Nephron progenitor cell (in vitro differentiated cells): Measurements from ENCODE around the gene GPR171.

Experiments used
- DNase-seq: peaks from one replicate; pipeline ENCODE4 v3.0.0; 2021
- H3K27ac Mint-ChIP-seq: 2 replicates; pipeline ENCODE4 v1.8.0; 2021; ENCODE audit warnings: mild to moderate bottlenecking, moderate library complexity, mixed read lengths
- H3K27me3 Mint-ChIP-seq: 2 replicates; pipeline ENCODE4 v1.8.0; 2021; ENCODE audit warnings: mild to moderate bottlenecking, low read depth, mixed read lengths; ENCODE audit not compliant: poor library complexity
- H3K36me3 Mint-ChIP-seq: 2 replicates; pipeline ENCODE4 v1.8.0; 2021; ENCODE audit warnings: low read depth, mixed read lengths
- H3K4me1 Mint-ChIP-seq: 2 replicates; pipeline ENCODE4 v1.8.0; 2021; ENCODE audit warnings: mixed read lengths
- H3K4me3 Mint-ChIP-seq: 2 replicates; pipeline ENCODE4 v1.8.0; 2021; ENCODE audit warnings: mild to moderate bottlenecking, moderate library complexity, mixed read lengths
- H3K9me3 Mint-ChIP-seq: 2 replicates; pipeline ENCODE4 v1.8.0; 2021; ENCODE audit warnings: mild to moderate bottlenecking, moderate library complexity, mixed read lengths
- TF ChIP-seq, protein P1 (sequence below): fragments of 200-600 bp; sonication (generic); IDR thresholded peaks from 2 replicates; pipeline ENCODE4 v1.5.0; 2021; ENCODE audit warnings: antibody characterized with exemption

Gene GPR171

DNA sequence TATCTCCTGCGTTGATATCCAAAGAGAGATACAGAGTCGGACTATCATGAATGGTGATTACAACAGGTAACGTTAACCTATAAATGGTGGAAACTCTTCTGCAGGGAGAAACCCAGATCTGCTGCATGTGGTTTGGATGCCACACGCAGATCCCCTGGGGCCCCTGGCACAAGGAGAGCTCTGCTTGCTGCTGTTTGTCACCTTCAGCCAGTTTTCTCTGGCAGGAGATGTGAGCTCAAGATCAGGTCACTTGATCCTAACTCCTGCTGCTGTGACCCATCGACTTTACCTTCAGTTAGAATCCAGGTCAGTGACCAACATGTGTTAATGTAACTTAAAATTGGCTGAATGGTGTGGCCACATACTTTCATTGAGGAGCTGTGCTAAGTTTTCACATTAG, 23.8 kb upstream of the GPR171 start:
- no peak for DNase-seq
- Mint-ChIP-seq H3K9me3 (peaks cover 12% of the 10 kb centered on the region), H3K4me1 (peaks cover 49% of the 10 kb centered on the region), H3K36me3 (peaks cover 30% of the 10 kb centered on the region), H3K4me3 (no peak overlapping the region), H3K27me3 (peaks cover under 1% of the 10 kb centered on the region), H3K27ac (no peak overlapping the region)
- TF ChIP-seq, protein P1, sequence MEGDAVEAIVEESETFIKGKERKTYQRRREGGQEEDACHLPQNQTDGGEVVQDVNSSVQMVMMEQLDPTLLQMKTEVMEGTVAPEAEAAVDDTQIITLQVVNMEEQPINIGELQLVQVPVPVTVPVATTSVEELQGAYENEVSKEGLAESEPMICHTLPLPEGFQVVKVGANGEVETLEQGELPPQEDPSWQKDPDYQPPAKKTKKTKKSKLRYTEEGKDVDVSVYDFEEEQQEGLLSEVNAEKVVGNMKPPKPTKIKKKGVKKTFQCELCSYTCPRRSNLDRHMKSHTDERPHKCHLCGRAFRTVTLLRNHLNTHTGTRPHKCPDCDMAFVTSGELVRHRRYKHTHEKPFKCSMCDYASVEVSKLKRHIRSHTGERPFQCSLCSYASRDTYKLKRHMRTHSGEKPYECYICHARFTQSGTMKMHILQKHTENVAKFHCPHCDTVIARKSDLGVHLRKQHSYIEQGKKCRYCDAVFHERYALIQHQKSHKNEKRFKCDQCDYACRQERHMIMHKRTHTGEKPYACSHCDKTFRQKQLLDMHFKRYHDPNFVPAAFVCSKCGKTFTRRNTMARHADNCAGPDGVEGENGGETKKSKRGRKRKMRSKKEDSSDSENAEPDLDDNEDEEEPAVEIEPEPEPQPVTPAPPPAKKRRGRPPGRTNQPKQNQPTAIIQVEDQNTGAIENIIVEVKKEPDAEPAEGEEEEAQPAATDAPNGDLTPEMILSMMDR: no peak

DNA sequence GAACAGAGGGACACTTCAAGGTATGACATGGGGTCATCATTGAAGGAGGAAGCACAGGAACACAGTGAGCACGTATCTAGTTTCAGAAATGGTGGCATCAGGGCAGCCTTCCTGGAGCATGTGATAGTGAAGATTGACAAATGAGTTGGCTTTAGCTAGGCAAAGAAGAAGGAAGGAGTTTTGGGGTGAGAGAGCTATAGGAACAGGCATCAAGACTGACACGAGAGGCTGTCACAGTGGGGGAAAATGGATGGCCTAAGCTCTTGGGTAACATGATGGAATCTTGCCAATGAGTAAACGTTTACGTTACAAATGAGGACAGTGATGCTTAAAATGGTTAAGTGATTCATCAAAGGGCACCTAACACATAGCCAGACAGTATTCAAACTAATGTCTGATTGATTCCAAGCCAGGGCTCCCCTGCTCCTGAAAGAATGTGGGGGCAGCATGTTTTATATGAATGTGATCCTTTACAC, 23.1 kb upstream of the GPR171 start:
- no peak for DNase-seq
- H3K9me3 Mint-ChIP-seq: peaks cover 18% of the 10 kb centered on the region
- TF ChIP-seq, protein P1: no peak
- no peak overlapping the region for H3K4me3 Mint-ChIP-seq
- peaks cover 49% of the 10 kb centered on the region for H3K4me1 Mint-ChIP-seq
- H3K27ac Mint-ChIP-seq: peak overlapping the region; percentile 11
- H3K36me3 Mint-ChIP-seq: peaks cover 30% of the 10 kb centered on the region
- peaks cover 4% of the 10 kb centered on the region for H3K27me3 Mint-ChIP-seq

DNA sequence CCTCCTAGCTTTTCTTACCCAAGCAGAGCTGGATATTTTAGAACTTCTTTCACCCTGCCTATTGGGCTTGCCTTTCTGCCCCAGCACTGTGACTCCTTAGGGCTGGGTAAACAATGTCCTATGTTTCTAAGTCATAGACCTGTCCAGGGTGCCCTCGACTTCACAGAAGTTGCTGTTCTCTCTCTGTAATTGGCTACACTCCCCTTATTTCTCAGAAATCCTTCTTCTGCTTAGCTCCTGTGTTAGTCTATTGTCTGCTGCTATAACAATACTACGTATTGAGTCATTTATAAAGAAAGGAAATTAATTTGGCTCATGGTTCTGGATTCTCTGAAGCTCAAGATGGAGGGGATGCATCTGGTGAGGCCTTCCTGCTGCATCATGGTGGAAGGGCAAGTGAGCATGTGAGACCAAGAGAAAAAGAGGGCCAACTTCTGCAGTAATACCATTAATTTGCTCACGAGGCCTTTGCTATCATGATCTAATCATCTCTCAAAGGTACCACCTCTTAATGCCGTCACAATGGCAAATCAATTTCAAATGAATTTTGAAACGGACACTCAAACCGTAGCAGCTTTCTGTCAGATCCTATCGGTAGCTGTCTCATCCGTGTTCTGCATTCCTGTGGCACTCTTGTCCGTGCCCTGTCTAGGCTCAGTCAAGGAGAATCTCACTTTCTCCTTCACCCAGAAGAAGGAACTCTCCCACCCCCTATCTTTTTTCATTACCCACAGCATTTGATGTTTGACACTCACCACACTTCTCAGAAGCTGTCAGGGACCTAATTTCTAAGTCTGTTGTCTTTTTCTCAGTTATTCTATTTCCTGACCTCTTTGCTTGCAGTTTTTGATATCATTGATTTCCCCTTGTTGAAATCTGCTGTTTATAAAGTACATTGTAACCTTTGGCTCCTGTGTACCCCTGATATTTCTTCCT, 22.3 kb upstream of the GPR171 start:
- Mint-ChIP-seq H3K4me3 (no peak overlapping the region), H3K27me3 (peaks cover 7% of the 10 kb centered on the region), H3K4me1 (peaks cover 44% of the 10 kb centered on the region), H3K27ac (peak overlapping the region; percentile 19), H3K9me3 (peaks cover 26% of the 10 kb centered on the region), H3K36me3 (peaks cover 31% of the 10 kb centered on the region)
- TF ChIP-seq, protein P1: no peak
- DNase-seq: no peak

DNA sequence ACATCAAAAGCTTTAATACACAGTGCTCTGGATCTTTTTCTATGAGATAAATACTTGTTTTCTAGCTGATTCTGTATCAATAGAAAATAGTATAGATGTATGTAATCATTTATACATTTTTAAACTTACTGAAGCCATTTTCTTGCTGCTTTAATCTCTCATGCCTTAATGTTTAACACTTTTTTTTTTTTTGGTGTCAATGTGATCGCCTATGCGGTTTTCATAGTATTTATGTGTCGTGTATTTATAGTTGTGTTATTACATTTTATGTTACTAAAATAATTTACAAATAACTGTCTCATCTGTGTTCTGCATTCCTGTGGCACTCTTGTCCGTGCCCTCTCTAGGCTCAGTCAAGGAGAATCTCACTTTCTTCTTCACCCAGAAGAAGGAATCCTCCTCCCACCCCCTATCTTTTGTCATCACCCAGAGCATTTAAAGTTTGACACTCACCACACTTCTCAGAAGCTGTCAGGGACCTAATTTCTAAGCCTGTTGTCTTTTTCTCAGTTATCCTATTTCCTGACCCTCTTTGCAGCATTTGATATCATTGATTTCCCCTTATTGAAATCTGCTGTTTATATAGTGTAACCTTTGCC, 21.4 kb upstream of the GPR171 start:
- no peak for DNase-seq
- TF ChIP-seq, protein P1: no peak
- H3K27ac Mint-ChIP-seq: no peak overlapping the region
- H3K4me3 Mint-ChIP-seq: no peak overlapping the region
- H3K9me3 Mint-ChIP-seq: peaks cover 33% of the 10 kb centered on the region
- peaks cover 7% of the 10 kb centered on the region for H3K27me3 Mint-ChIP-seq
- H3K36me3 Mint-ChIP-seq: peaks cover 37% of the 10 kb centered on the region
- H3K4me1 Mint-ChIP-seq: peaks cover 44% of the 10 kb centered on the region

DNA sequence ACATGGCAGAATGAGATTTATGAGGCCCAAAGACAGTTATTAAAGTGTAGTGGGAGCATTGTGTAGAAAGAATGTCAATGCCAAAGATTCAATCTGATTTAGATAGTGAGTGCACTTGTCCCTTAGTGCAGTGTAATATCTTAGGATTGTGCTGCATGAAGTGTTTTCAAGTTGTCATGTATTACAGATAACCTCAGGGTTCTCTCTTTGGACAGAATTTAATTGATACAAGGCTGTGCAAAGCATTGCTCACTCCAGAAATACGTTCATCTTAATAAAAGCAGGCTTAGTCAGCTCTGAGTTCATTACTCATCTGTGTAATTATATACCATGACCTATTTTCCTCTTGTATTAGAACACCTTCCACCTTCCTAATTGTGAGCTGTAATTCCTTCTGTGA, 16.0 kb upstream of the GPR171 start:
- Mint-ChIP-seq H3K36me3 (peaks cover 44% of the 10 kb centered on the region), H3K27me3 (peaks cover 7% of the 10 kb centered on the region), H3K9me3 (peaks cover 33% of the 10 kb centered on the region), H3K4me1 (no peaks in the 10 kb centered on the region), H3K4me3 (no peak overlapping the region), H3K27ac (no peak overlapping the region)
- TF ChIP-seq, protein P1: no peak
- no peak for DNase-seq
